ENCODE data around the gene LZTR1. TPM values are rescaled to one million over a fixed set of nuclear protein-coding genes. Genes with fewer than 3 reads are reported as not detected.

Gene LZTR1
- total and polyA plus RNA-seq, 2 donors (not counting 3 experiments of a cell fraction or from before 2014, with no cell fraction given): 56.6 to 86.8 TPM

- Histone ChIP-seq H3K9me3 (replicated peaks; ENCODE audit: control insufficient read depth, insufficient read depth, low read length) (no peaks in the 10 kb centered on the region), H4K20me1 (replicated peaks; ENCODE audit: control insufficient read depth, extremely low read depth, insufficient read depth, low read length) (no peaks in the 10 kb centered on the region), H3K4me3 (replicated peaks in 1 of 3; ENCODE audit: insufficient read depth in 1 of 3, low read depth in 1 of 3, low read length in 3 of 3) (no peak overlapping the region), H3K4me1 (ENCODE audit: control insufficient read depth, extremely low read depth, insufficient read depth, low read length) (no peaks in the 10 kb centered on the region), H2AFZ (ENCODE audit: low read depth, low read length) (no peak overlapping the region), H3K27me3 (ENCODE audit: control insufficient read depth in 2 of 2, insufficient read depth in 2 of 2, low read length in 2 of 2) (no peaks in the 10 kb centered on the region), H3K27ac (ENCODE audit: insufficient read depth, low read depth, low read length) (no peak overlapping the region), H3K79me2 (ENCODE audit: control insufficient read depth, insufficient read depth, low read length) (no peaks in the 10 kb centered on the region), H3K4me2 (ENCODE audit: insufficient read depth, low read length) (no peak overlapping the region), H3K9ac (replicated peaks; ENCODE audit: extremely low read depth, insufficient read depth, low read length) (no peak overlapping the region), H3K36me3 (ENCODE audit: control insufficient read depth in 2 of 2, extremely low read depth in 1 of 2, insufficient read depth in 2 of 2, low read length in 2 of 2) (peaks cover 3 to 38% of the 10 kb centered on the region in 2 experiments), H3K9me1 (replicated peaks; ENCODE audit: control insufficient read depth, extremely low read depth, insufficient read depth, low read length) (no peaks in the 10 kb centered on the region)
- FAIRE-seq: no peak
- dilution Hi-C loops (cut with MboI; ENCODE audit: extremely low pct_ligation_motif_present, low sequenced_read_pairs): no loop called here
- intact Hi-C loops (cut with micrococcal nuclease): no loop called here
- TF ChIP-seq POLR2A (IDR thresholded peaks at IDR 0.05; ENCODE audit: low read depth, low read length) (no peak), FOS (IDR thresholded peaks at IDR 0.05; ENCODE audit: borderline replicate concordance, insufficient read depth, low read length) (no peak), MYC (IDR thresholded peaks at IDR 0.05; ENCODE audit: low read depth, low read length) (no peak), GATA2 (IDR thresholded peaks at IDR 0.05; ENCODE audit: insufficient read depth, insufficient read length, low read depth, low read length) (no peak), MAX (IDR thresholded peaks at IDR 0.05; ENCODE audit: insufficient read depth, insufficient read length) (no peak), POLR2AphosphoS5 (IDR thresholded peaks at IDR 0.05; ENCODE audit: insufficient read depth, low read depth, low read length) (no peak), JUN (IDR thresholded peaks at IDR 0.05; ENCODE audit: borderline replicate concordance, insufficient read depth, insufficient read length, low read depth) (no peak), EZH2 (IDR thresholded peaks at IDR 0.05; ENCODE audit: borderline replicate concordance, low read depth, low read length, severe bottlenecking) (no peak), CTCF (IDR thresholded peaks at IDR 0.05; ENCODE audit: extremely low read depth in 1 of 2, insufficient read depth in 1 of 2, low read depth in 1 of 2, low read length in 2 of 2) (no peak)
- no peak for DNase-seq (ENCODE audit: low read depth, low spot score)
- POLR2A ChIA-PET: no interaction called here
- no TSS peak for BruUV-seq (replicated peaks)
- CTCF ChIA-PET: interaction anchor here (0.6 to 1.8 kb wide), 3 partner anchors 10 to 188 kb away, joined by 3 to 7 read pairs (median 3); partner anchors contain the start of gene LZTR1
Measured at GRCh38 chr22:20991252-20992055, 9.4 kb downstream of the LZTR1 start.

Measured in endothelial cell of umbilical vein (primary cell).